ENCODE results near the gene FDXR.

The FDXR gene

GRCh38 chr17:74843352-74843627 is 29.5 kb downstream of the FDXR start:
- no peak overlapping the region for H3K9ac ChIP-seq (ENCODE audit: low read length)
- H3K36me3 ChIP-seq (replicated peaks; ENCODE audit: insufficient read depth, low read length) = no peaks in the 10 kb centered on the region
- DNase-seq = no peak
- H3F3A ChIP-seq (ENCODE audit: insufficient read depth, low read length) = no peaks in the 10 kb centered on the region
- no peak overlapping the region for H2AFZ ChIP-seq (ENCODE audit: low read length)
- H3K9me2 ChIP-seq (replicated peaks; ENCODE audit: insufficient read depth, low read length) = no peaks in the 10 kb centered on the region
- H3K4me2 ChIP-seq (ENCODE audit: low read depth, low read length) = no peak overlapping the region
- TF ChIP-seq EZH2 (optimal IDR thresholded peaks at IDR 0.05; ENCODE audit: low read depth, low read length) (no peak), CTCF (IDR thresholded peaks at IDR 0.05; ENCODE audit: low read length) (no peak), EZH2phosphoT487 (IDR thresholded peaks at IDR 0.05; ENCODE audit: low read length) (no peak)
- no peaks in the 10 kb centered on the region for H3K27me3 ChIP-seq (replicated peaks; ENCODE audit: insufficient read depth, low read length)
- no peak overlapping the region for H3K4me3 ChIP-seq (ENCODE audit: low read length)
- H3K4me1 ChIP-seq (ENCODE audit: low read length) = no peaks in the 10 kb centered on the region
- H4K20me1 ChIP-seq (ENCODE audit: insufficient read depth, low read length) = no peaks in the 10 kb centered on the region
- no peaks in the 10 kb centered on the region for H3K9me3 ChIP-seq (replicated peaks; ENCODE audit: insufficient read depth, low read length)
- no peaks in the 10 kb centered on the region for H3K79me2 ChIP-seq (ENCODE audit: low read length)
- no peak overlapping the region for H3K27ac ChIP-seq (ENCODE audit: low read length)

- Histone ChIP-seq H3K9ac (ENCODE audit: low read length) (no peak overlapping the region), H3K9me2 (replicated peaks; ENCODE audit: insufficient read depth, low read length) (no peaks in the 10 kb centered on the region), H4K20me1 (ENCODE audit: insufficient read depth, low read length) (no peaks in the 10 kb centered on the region), H3K27me3 (replicated peaks; ENCODE audit: insufficient read depth, low read length) (no peaks in the 10 kb centered on the region), H3K4me3 (ENCODE audit: low read length) (no peak overlapping the region), H3K79me2 (ENCODE audit: low read length) (no peaks in the 10 kb centered on the region), H3K27ac (ENCODE audit: low read length) (no peak overlapping the region), H2AFZ (ENCODE audit: low read length) (no peak overlapping the region), H3K4me1 (ENCODE audit: low read length) (no peaks in the 10 kb centered on the region), H3F3A (ENCODE audit: insufficient read depth, low read length) (no peaks in the 10 kb centered on the region), H3K4me2 (ENCODE audit: low read depth, low read length) (peak overlapping the region; percentile 21; the same call in 1 of the 2 replicates), H3K9me3 (replicated peaks; ENCODE audit: insufficient read depth, low read length) (no peaks in the 10 kb centered on the region), H3K36me3 (replicated peaks; ENCODE audit: insufficient read depth, low read length) (no peaks in the 10 kb centered on the region)
- DNase-seq = peak; percentile 27
- TF ChIP-seq EZH2 (optimal IDR thresholded peaks at IDR 0.05; ENCODE audit: low read depth, low read length) (no peak), EZH2phosphoT487 (IDR thresholded peaks at IDR 0.05; ENCODE audit: low read length) (no peak), CTCF (IDR thresholded peaks at IDR 0.05; ENCODE audit: low read length) (no peak; the same call in 1 of the 2 replicates)
Measured at GRCh38 chr17:74842599-74843351, 30.0 kb downstream of the FDXR start.

- TF ChIP-seq CTCF (IDR thresholded peaks at IDR 0.05; ENCODE audit: low read length) (no peak), EZH2 (optimal IDR thresholded peaks at IDR 0.05; ENCODE audit: low read depth, low read length) (no peak), EZH2phosphoT487 (IDR thresholded peaks at IDR 0.05; ENCODE audit: low read length) (no peak)
- DNase-seq = no peak
- H3K9me2 ChIP-seq (replicated peaks; ENCODE audit: insufficient read depth, low read length) = no peaks in the 10 kb centered on the region
- no peaks in the 10 kb centered on the region for H3F3A ChIP-seq (ENCODE audit: insufficient read depth, low read length)
- no peak overlapping the region for H3K4me3 ChIP-seq (ENCODE audit: low read length)
- no peaks in the 10 kb centered on the region for H3K9me3 ChIP-seq (replicated peaks; ENCODE audit: insufficient read depth, low read length)
- peak overlapping the region; percentile 21; the same call in 1 of the 2 replicates for H3K4me2 ChIP-seq (ENCODE audit: low read depth, low read length)
- no peak overlapping the region for H3K9ac ChIP-seq (ENCODE audit: low read length)
- H4K20me1 ChIP-seq (ENCODE audit: insufficient read depth, low read length) = no peaks in the 10 kb centered on the region
- H3K79me2 ChIP-seq (ENCODE audit: low read length) = no peaks in the 10 kb centered on the region
- no peaks in the 10 kb centered on the region for H3K4me1 ChIP-seq (ENCODE audit: low read length)
- no peak overlapping the region for H3K27ac ChIP-seq (ENCODE audit: low read length)
- no peak overlapping the region for H2AFZ ChIP-seq (ENCODE audit: low read length)
- H3K27me3 ChIP-seq (replicated peaks; ENCODE audit: insufficient read depth, low read length) = no peaks in the 10 kb centered on the region
- no peaks in the 10 kb centered on the region for H3K36me3 ChIP-seq (replicated peaks; ENCODE audit: insufficient read depth, low read length)
Measured at GRCh38 chr17:74842146-74842598, 30.6 kb downstream of the FDXR start.

Measured in MM.1S (cell line).